ENCODE measurements around the gene NTN5.

The NTN5 gene

DNA sequence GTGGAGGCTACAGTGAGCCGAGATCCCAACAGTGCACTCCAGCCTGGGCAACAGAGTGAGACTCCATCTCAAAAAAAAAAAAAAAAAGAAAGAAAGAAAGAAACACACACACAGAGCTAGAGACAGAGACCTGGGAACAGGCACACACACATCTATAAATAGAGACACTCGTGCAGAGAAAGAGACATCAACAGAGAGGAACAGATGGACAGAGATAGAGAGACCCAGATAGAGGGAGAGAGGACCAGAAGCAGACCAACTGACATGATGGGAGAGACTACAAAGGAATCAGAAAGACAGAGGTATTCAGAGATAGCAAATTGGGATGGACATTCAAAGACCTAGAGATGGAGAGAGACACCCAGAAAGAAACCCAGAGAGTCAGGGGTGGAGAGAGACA, 24.7 kb downstream of the NTN5 start:
- TF ChIP-seq ZNF274 (IDR thresholded peaks at IDR 0.05; ENCODE audit: low read depth, low read length) = no peak

DNA sequence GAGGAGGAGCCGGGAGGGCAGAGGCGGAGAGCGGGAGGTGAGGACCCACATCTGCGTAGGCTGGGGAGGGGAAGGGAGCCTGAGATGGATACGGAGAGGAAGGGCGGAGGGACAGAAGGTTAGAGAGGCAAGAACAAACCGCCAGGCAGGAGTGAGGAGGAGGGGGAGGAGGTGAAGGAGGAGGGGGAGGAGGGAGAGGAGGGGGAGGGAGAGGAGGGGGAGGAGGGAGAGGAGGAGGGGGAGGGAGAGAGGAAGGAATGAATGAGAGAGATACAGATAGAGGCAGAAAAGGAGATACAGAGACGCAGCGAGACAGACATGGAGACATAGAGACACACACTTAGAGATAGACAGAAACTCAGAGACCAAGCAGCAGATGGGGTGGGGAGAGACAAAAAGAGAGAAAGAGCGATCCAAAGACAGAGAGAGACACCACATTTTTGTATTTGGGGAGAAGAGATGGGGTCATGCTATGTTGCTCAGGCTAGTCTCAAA, 26.0 kb downstream of the NTN5 start:
- H3K4me3 ChIP-seq (ENCODE audit: low read length) = no peak overlapping the region
- TF ChIP-seq ZNF274 (IDR thresholded peaks at IDR 0.05; ENCODE audit: low read depth, low read length) = no peak

More for the DNA sequence above, 24.7 kb downstream of the NTN5 start:
- no peak overlapping the region for H3K4me3 ChIP-seq (ENCODE audit: low read length)

DNA sequence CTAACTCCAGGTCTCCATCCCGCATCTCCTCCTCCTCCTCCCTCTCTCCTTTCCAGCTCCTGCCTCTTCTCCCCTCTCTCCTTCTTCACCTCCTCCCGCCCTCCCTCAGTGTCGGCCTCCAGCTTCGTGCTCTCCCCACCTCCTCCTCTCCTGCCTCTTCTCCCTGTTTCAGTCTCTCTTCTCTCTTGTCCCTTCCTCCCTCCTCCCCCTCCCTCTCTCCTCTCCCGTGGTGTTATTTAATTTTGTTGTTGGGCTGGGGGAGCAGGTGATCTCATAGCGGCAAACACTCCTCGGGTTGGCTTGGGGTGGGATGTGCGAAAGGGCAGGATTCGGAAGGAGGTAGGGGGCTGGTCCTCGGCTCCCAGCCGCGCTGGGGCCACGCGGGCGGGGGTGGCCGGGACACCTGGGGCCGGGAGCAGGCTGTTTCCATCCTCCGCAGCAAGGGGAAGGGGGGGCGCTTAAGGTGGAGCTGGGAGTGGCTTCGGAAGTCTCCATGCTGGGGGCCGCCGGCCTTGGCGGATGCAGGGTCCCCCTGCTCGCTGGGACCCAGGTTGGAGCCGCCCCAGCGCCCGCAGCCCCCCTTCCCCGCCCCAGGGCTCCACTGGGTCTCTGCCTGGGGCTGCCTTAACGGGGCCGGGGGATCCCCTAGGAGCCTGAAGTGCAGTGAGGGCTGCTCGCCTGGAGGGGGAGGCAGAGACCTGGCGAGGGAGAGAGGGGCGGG, 26.7 kb downstream of the NTN5 start, which contains the start of gene CA11:
TSS of gene CA11 (minus strand) at position 187 of the 721 bp plus-strand sequence. CDS start 555 bp downstream, outside the sequence.
- H3K4me3 ChIP-seq (ENCODE audit: low read length) = peak within 1 kb of the TSS; percentile 44; the same call in 1 of the 2 replicates
- TF ChIP-seq ZNF274 (IDR thresholded peaks at IDR 0.05; ENCODE audit: low read depth, low read length) = no peak

DNA sequence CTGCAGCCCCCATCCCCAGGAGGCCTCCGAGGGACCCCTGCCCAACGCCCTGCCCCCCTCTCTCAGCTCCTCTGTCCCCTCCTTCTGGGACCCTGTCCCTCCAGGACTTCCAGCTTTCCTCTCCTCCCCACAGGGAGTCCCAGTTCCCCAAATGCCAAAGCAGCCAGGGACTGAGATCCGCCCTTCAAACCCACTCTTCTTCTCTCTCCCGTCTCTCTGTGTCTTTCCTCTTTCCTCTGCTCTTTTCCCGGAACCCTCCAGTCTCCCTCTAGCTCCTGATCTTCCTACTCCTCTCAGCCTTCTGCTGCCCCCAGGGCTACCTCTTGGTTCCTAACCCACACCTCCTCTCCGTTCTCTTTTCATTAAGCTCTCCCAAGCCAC, 27.2 kb downstream of the NTN5 start:
- no peak for TF ChIP-seq ZNF274 (IDR thresholded peaks at IDR 0.05; ENCODE audit: low read depth, low read length)
- peak overlapping the region; percentile 44; the same call in 1 of the 2 replicates for H3K4me3 ChIP-seq (ENCODE audit: low read length)

DNA sequence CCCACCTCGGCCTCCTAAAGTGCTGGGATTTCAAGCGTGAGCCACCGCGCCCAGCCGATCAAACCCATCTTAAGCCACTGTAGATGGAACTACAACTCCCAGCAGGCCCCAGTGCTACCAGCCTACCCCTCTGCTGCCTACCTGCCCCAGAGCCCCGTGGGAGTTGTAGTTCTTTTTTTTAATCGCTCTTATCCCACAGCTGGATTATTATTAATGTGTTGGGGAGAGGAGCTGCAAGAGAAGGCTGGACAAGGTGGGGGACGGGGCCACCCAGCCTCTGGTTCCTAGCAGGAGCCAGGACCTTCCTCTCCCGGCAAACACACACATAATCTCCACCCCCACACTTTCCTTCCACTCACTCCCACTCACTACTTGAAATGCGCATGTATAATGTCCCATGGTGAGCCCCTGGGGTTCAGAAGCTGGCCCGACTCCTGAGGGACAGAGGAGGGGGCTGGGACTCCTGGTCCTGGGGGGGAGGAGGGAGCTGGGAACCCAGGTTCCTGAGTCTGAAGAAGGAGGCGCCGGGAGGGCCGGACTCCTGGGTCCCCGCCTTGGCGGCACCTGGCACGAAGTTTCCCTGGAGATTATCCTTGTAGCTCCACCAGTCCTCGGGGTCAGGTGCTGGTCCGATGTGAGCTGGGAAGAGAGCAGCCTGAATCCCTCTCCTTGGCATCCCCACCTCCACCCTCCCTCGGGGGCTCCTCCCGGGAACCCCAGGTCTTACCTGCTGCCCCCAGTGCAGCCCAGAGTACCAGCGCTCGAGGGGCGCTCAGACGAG, 27.8 kb downstream of the NTN5 start:
- H3K4me3 ChIP-seq (ENCODE audit: low read length) = no peak overlapping the region
- no peak for TF ChIP-seq ZNF274 (IDR thresholded peaks at IDR 0.05; ENCODE audit: low read depth, low read length)

DNA sequence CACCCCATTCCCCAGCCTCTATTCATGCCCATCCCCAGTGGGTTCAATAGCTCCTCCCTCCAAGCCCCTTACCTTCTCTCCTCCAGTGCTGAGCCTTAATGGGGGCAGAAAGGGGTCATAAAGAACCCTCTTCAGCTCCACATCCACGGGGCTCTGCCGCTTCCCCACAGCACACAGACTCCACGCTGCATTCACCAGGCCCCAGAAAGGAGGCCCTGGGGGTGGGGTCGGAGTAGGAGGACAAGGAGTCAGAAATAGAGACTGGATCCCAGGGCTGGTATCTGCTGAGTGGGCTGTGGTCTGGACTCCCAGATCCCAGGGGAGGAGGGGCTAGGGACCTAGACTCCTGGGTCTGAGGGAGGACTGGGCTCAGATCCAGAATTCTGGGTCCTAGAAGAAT, 28.5 kb downstream of the NTN5 start:
- TF ChIP-seq ZNF274 (IDR thresholded peaks at IDR 0.05; ENCODE audit: low read depth, low read length) = no peak
- H3K4me3 ChIP-seq (ENCODE audit: low read length) = no peak overlapping the region

DNA sequence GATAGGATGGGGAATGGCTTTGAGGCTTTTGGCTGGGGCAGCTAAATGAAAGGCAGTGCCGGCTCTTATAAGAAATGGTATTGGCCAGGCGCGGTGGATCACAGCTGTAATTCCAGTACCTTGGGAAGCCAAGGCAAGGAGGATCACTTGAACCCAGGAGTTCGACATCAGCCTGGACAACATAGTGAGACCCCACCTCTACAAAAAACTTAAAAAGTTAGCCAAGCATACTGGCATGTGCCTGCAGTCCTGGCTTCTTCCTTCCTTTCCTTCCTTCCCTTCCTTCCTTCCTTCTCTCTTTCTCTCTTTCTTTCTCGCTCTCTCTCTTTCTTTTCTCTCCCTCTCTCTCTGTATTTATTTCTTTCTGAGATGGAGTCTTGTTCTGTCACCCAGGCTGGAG, 30.0 kb downstream of the NTN5 start:
- no peak for TF ChIP-seq ZNF274 (IDR thresholded peaks at IDR 0.05; ENCODE audit: low read depth, low read length)
- no peak overlapping the region for H3K4me3 ChIP-seq (ENCODE audit: low read length)

DNA sequence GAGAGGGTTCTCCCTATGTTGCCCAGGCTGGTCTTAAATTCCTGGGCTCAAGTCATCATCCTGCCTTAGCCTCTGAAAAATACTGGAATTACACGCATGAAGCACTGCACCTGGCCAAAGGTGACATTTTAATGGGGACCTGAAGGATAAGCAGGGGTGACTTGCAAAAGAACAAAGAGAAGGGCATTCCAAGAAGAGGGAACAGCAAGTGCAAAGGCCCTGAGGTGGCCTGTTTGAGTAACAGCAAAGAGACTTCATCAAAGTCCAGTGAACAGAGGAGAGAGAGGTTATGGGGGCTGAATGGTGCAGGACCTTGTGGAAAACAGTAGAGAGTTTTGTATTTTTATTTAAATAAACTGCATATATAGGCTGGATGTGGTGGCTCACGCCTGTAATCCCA, 31.0 kb downstream of the NTN5 start:
- no peak for TF ChIP-seq ZNF274 (IDR thresholded peaks at IDR 0.05; ENCODE audit: low read depth, low read length)

DNA sequence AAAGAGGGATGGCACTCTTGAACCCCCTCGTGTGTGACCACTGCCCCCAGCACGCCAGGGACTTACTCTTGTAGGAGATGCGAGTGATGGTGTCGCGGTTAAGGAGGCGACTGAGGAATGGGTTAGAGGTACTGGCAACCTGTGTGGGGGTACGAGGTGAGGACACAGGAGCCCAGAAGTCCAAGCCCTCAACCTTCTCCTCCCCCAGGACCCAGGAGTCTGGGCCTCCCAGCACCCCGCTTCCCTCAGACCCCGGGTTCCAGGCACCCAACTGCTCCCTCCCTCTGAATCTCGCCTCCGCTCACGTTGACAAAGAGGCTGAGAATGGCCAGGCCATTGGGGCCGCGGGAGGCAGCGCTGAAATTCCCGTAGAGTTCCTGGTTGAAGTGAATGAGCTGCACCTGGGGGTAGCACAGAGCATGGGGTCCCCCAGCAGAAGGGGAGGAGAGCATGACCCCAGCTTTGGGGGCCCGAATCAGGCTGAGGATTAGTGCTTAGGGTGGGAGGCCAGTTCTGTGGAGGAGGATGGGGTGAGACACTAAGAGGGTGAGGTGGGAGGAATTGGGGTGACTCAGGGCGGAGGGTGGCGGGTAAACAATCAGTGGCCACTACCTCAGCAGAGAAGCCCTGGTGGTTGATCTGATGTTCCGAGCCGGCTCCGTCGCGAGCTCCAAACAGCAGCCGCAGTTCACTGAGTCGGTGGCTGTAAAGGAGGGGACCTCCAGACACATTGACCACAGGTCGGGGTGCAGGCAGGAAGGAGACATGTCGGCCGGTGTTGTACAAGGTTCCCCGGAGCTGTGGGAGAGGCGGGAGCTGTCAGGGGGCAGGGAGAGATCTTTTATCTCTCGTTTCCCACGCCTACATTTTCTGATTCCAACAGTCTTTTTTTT, 33.1 kb downstream of the NTN5 start:
- H3K4me3 ChIP-seq (ENCODE audit: low read length) = no peak overlapping the region
- TF ChIP-seq ZNF274 (IDR thresholded peaks at IDR 0.05; ENCODE audit: low read depth, low read length) = no peak

More for the DNA sequence above, 31.0 kb downstream of the NTN5 start:
- no peak overlapping the region for H3K4me3 ChIP-seq (ENCODE audit: low read length)

DNA sequence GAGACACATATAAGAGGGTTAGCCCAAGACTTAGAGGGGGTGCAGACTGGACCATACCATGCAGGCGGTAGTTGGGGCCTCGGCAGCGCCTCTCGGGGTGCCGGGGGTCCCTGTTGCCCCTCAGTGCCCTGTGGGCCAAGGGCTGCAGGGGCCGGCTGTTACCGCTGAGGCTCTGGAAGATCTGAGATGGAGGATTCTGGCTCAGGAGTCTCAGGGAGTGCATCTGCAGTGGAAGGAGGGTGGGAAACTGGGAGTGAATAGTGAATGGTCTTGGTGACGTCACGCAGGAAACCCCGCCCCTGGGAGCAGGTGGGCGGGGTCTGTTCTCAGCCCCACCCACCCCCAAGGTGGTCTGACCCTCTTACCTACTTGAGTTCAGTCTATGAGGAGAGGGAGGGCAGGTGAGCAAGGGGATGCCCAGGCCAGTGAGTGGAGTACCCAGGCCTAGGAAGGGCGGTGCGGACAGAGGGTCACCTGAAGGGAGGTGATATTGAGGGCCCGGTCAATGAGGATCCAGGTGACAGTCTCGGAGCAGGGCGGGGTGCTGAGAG, 33.9 kb downstream of the NTN5 start:
- H3K4me3 ChIP-seq (ENCODE audit: low read length) = peak overlapping the region; percentile 43; the same call in 1 of the 2 replicates
- no peak for TF ChIP-seq ZNF274 (IDR thresholded peaks at IDR 0.05; ENCODE audit: low read depth, low read length)

DNA sequence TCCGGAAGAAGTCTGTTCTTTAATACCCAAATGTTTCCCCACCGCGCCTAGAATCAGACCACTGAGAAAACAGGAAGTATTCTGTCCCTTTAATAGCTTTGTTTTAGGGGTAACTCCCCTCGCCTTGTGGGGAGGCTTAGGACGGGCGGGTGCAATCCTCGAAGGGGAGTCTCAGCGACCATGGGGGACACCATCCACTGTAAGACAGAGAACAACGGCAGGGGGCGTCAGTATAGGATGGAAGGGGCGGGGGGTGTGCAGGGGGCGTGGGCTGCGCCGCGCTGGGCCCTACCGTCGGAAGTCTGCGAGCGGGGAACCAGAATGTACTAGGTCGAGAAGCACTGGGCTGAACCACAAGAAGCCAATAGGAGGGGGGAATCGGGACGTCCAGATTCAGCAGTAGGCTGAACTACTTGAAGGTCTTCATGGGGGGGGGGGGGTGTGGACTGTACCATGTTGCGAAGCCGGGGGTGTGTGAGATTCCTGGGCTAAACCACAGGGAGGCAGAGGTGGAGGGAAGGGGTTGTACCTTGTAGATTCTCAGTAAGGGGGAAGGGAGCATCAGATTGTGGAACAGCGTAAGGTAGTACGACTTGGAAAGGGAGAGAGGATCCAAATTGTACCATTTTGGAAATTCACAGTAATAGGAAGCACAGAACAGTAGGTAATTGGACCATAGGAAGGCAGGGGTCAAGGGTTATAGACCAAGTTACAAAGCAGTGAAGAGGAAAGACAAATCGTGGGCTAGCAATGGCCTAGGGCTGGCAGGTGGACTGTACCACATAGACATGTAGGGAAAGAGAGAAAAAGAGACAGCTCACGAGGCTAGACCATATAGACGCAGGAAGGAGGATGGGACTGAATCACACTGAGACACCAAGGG, 34.6 kb downstream of the NTN5 start:
- peak overlapping the region; percentile 56; the same call in 1 of the 2 replicates for H3K4me3 ChIP-seq (ENCODE audit: low read length)
- no peak for TF ChIP-seq ZNF274 (IDR thresholded peaks at IDR 0.05; ENCODE audit: low read depth, low read length)

DNA sequence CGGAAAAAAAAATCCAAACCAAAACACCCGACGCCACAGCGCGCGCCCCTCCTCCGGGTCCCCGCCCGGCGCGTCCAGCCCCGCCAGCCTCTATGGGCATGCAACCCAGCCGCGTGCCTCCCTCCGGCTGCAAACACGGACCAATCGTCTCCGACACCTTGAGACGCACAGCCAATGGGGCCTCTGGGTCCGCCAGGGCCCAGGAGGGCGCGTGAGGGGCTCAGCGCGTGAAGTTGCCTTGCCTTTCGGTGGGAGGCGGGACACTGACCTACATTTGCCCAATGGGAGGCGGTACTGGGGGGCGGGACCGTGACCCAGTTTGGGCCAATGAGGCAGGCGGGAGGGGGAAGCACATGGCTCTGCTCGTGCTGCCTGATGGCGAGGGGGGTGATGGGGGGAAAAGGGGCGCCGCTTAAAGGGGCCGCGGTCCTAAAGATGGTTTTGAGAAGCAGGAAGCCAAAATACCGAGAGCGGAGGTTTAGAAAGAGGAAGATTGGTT, 35.3 kb downstream of the NTN5 start:
- TF ChIP-seq ZNF274 (IDR thresholded peaks at IDR 0.05; ENCODE audit: low read depth, low read length) = no peak

More for the DNA sequence above, 35.3 kb downstream of the NTN5 start:
- peak overlapping the region; percentile 56; the same call in 1 of the 2 replicates for H3K4me3 ChIP-seq (ENCODE audit: low read length)
